HEK293T (cell line): ENCODE results near the gene CLIC3.

ENCODE experiments used
- CTCF ChIA-PET: fragments of 350-600 bp; formaldehyde crosslinking; extraction: SDS; loops from one replicate; lab custom pipeline; 2021; ENCODE audit warnings: antibody characterized with exemption, inconsistent platforms; lab: Yijun Ruan, JAX
- POLR2A ChIA-PET: fragments of 350-600 bp; formaldehyde crosslinking; extraction: SDS; loops from one replicate; lab custom pipeline; 2020; ENCODE audit warnings: antibody characterized with exemption, inconsistent platforms; lab: Yijun Ruan, JAX
- DNase-seq: peaks from one replicate; pipeline ENCODE4 v3.0.0; 2012; ENCODE audit warnings: mixed read lengths; ENCODE audit errors: extremely low spot score
- ARNT ChIP-seq: fragments of 450-650 bp; IDR thresholded peaks from 2 replicates; pipeline ENCODE4 v1.6.1; 2017; ENCODE audit warnings: mild to moderate bottlenecking
- BHLHE40 ChIP-seq: fragments of 450-650 bp; IDR thresholded peaks from 2 replicates; pipeline ENCODE4 v1.6.1; 2016; ENCODE audit warnings: mild to moderate bottlenecking, moderate library complexity, borderline replicate concordance
- CTBP1 ChIP-seq: fragments of 450-650 bp; IDR thresholded peaks from 2 replicates; pipeline ENCODE4 v1.6.1; 2016; ENCODE audit warnings: borderline replicate concordance
- ELF4 ChIP-seq: fragments of 450-650 bp; IDR thresholded peaks from 2 replicates; pipeline ENCODE4 v1.6.1; 2017; ENCODE audit warnings: antibody characterized with exemption
- FOXA1 ChIP-seq: fragments of 450-650 bp; IDR thresholded peaks from 2 replicates; pipeline ENCODE4 v1.6.1; 2016; ENCODE audit warnings: mild to moderate bottlenecking
- FOXK2 ChIP-seq: fragments of 450-650 bp; IDR thresholded peaks from 2 replicates; pipeline ENCODE4 v1.6.1; 2016; ENCODE audit warnings: mild to moderate bottlenecking
- FOXM1 ChIP-seq: fragments of 450-650 bp; IDR thresholded peaks from 2 replicates; pipeline ENCODE4 v1.6.1; 2017; ENCODE audit warnings: mild to moderate bottlenecking, borderline replicate concordance
- HDGF ChIP-seq: fragments of 450-650 bp; IDR thresholded peaks from 2 replicates; pipeline ENCODE4 v1.6.1; 2017; ENCODE audit warnings: antibody characterized with exemption, borderline replicate concordance
- L3MBTL2 ChIP-seq: fragments of 450-650 bp; conservative IDR thresholded peaks from 2 replicates; pipeline ENCODE4 v1.6.1; 2016; ENCODE audit warnings: mild to moderate bottlenecking
- LEF1 ChIP-seq: fragments of 450-650 bp; IDR thresholded peaks from 2 replicates; pipeline ENCODE4 v1.6.1; 2017; ENCODE audit warnings: mild to moderate bottlenecking, borderline replicate concordance
- NFRKB ChIP-seq: fragments of 450-650 bp; IDR thresholded peaks from 2 replicates; pipeline ENCODE4 v1.6.1; 2016; ENCODE audit warnings: mild to moderate bottlenecking, moderate library complexity
- PKNOX1 ChIP-seq: fragments of 450-650 bp; IDR thresholded peaks from 2 replicates; pipeline ENCODE4 v1.6.1; 2016
- SP1 ChIP-seq: fragments of 450-650 bp; IDR thresholded peaks from 2 replicates; pipeline ENCODE4 v1.6.1; 2017
- SUZ12 ChIP-seq: fragments of 450-650 bp; IDR thresholded peaks from 2 replicates; pipeline ENCODE4 v1.6.1; 2016; ENCODE audit warnings: mild to moderate bottlenecking
- TARDBP ChIP-seq: fragments of 450-650 bp; IDR thresholded peaks from 2 replicates; pipeline ENCODE4 v1.6.1; 2016
- ZNF384 ChIP-seq: fragments of 450-650 bp; IDR thresholded peaks from 2 replicates; pipeline ENCODE4 v1.6.1; 2016

CLIC3 gene

GRCh38 chr9:136949817-136950655 lies 46.3 kb downstream of the CLIC3 start:
- peak; percentile 98 for DNase-seq
- ChIA-PET POLR2A (interaction anchor here (0.6 to 3.8 kb wide), 8 partner anchors 11 to 102 kb away, joined by 3 to 14 read pairs (median 3); partner anchors contain the start of gene PAXX), CTCF (interaction anchor here (1.0 to 1.3 kb wide), 2 partner anchors 79 to 85 kb away, joined by 3 read pairs; no protein-coding TSS in a partner anchor)
- TF ChIP-seq BHLHE40 = no peak
- TF ChIP-seq L3MBTL2 = peak; percentile 75
- no peak for TF ChIP-seq NFRKB
- TF ChIP-seq ELF4 = no peak
- TF ChIP-seq TARDBP = no peak

GRCh38 chr9:136949239-136949816 lies 47.0 kb downstream of the CLIC3 start:
- DNase-seq = no peak
- TF ChIP-seq ELF4 (no peak), TARDBP (no peak), SUZ12 (no peak), LEF1 (no peak), SP1 (no peak), NFRKB (no peak), FOXA1 (no peak), BHLHE40 (no peak), FOXM1 (no peak), L3MBTL2 (no peak)
- ChIA-PET CTCF (interaction anchor here (1.0 to 2.5 kb wide), 2 partner anchors 85 to 86 kb away, joined by 3 to 45 read pairs; no protein-coding TSS in a partner anchor), POLR2A (interaction anchor here (1.0 to 3.8 kb wide), 3 partner anchors 25 to 101 kb away, joined by 3 to 14 read pairs (median 3); no protein-coding TSS in a partner anchor)

- CTCF ChIA-PET = interaction anchor here (0.8 to 2.5 kb wide), 17 partner anchors 9 to 190 kb away, joined by 3 to 45 read pairs (median 4); partner anchors contain the start of genes ABCA2, CLIC3 and LCN8
- no peak for TF ChIP-seq ELF4
- no peak for TF ChIP-seq TARDBP
- no peak for TF ChIP-seq ARNT
- TF ChIP-seq SUZ12 = no peak
- TF ChIP-seq FOXA1 = no peak
- TF ChIP-seq HDGF = no peak
- no peak for TF ChIP-seq FOXM1
- no peak for TF ChIP-seq FOXK2
- TF ChIP-seq SP1 = no peak
- TF ChIP-seq ZNF384 = no peak
- TF ChIP-seq BHLHE40 = no peak
- DNase-seq = no peak
- POLR2A ChIA-PET = interaction anchor here (0.7 to 3.8 kb wide), 6 partner anchors 9 to 88 kb away, joined by 3 to 14 read pairs (median 4); partner anchors contain the start of gene PAXX
These were observed 48.3 kb downstream of the CLIC3 start for GRCh38 chr9:136947955-136948510.

DNA sequence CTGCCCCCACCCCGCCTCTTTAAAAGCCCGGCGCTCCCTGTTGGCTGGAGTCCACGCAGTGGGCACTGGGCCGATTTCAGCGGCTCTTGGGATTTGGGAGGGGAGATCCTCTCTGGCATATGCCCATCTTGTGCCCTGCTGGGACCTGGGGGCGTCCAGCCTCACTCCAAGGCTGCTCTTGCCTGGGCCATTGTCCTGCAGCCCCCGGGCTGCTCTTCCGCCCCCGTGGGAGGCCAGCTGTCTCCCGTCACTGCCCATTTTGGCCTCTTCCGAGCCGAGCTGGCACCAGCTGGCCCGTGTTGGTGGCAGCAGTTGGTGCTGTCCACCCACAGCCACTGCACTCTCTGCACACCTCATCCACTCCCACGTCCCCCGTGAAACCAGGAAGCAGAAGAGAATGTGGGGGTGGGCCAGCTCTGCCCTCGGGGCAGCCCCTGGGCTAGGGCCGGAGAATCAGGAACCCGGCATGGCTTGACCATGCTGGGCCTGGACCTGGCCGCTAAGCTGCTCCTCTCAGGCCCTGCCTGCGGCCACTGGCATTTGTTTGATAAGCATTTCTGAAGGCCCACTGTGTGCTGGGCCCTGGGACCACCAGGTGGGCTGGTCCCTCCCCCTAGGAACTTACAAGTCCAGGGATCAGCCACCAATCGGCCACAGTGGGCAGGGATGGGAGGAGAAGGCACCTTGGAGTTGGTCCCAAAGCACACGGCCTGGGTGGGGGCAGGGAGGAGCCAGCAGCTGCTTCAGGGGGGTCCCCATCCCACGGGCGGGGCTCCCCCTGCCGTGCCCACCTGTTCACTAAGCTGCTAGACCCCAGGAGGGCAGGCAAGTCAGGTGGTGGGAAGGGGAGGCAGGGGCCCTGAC lies 49.1 kb downstream of the CLIC3 start:
- TF ChIP-seq ARNT (no peak), NFRKB (no peak), PKNOX1 (no peak), FOXA1 (no peak), CTBP1 (no peak), BHLHE40 (no peak), ZNF384 (no peak), FOXM1 (no peak), L3MBTL2 (no peak), HDGF (no peak), ELF4 (no peak), SUZ12 (no peak), LEF1 (no peak), SP1 (no peak), FOXK2 (no peak), TARDBP (no peak)
- no peak for DNase-seq
- CTCF ChIA-PET = interaction anchor here (1.0 to 2.5 kb wide), 13 partner anchors 8 to 190 kb away, joined by 3 to 45 read pairs (median 5); partner anchors contain the start of genes ABCA2, CLIC3 and LCN8
- POLR2A ChIA-PET = interaction anchor here (0.7 to 3.8 kb wide), 5 partner anchors 8 to 89 kb away, joined by 3 to 14 read pairs (median 4); partner anchors contain the start of gene PAXX

GRCh38 chr9:136946228-136947027 lies 49.9 kb downstream of the CLIC3 start:
- ChIA-PET CTCF (interaction anchor here (0.6 to 2.5 kb wide), 3 partner anchors 88 to 140 kb away, joined by 3 to 45 read pairs (median 3); partner anchors contain the start of gene MAN1B1), POLR2A (no interaction called here)
- no peak for TF ChIP-seq BHLHE40
- no peak for TF ChIP-seq SP1
- no peak for TF ChIP-seq CTBP1
- TF ChIP-seq TARDBP = no peak
- no peak for TF ChIP-seq HDGF
- no peak for DNase-seq
